Astrocyte (in vitro differentiated cells and primary cell): Measurements from ENCODE around the gene VPS26C. TPM values are rescaled to one million over a fixed set of nuclear protein-coding genes. Genes with fewer than 3 reads are reported as not detected.

Source experiments
- DNase-seq: peaks from one replicate; pipeline ENCODE4 v3.0.0-alpha.2; 2010; ENCODE audit warnings: low read depth
- FAIRE-seq: peaks from 2 replicates; lab custom pipeline; 2011; peaks lifted over from hg19 to GRCh38; lab: Jason Lieb, UNC
- H2AFZ ChIP-seq: 2 replicates; pipeline ENCODE4 v1.6.0; 2012; ENCODE audit warnings: low read depth, low read length, inconsistent platforms
- H3K27ac ChIP-seq: 2 replicates; pipeline ENCODE4 v1.5.1; 2011; ENCODE audit warnings: low read depth, low read length, inconsistent platforms
- H3K27me3 ChIP-seq: 2 replicates; pipeline ENCODE4 v1.6.0; 2011; ENCODE audit warnings: low read length, inconsistent platforms; ENCODE audit not compliant: insufficient read depth
- H3K36me3 ChIP-seq: 2 replicates; pipeline ENCODE4 v1.5.1; 2011; ENCODE audit warnings: low read length, inconsistent platforms; ENCODE audit not compliant: insufficient read depth
- H3K4me1 ChIP-seq: 2 replicates; pipeline ENCODE4 v1.5.1; 2011; ENCODE audit warnings: low read length, inconsistent platforms; ENCODE audit not compliant: insufficient read depth
- H3K4me2 ChIP-seq: 2 replicates; pipeline ENCODE4 v1.6.0; 2012; ENCODE audit warnings: low read length, inconsistent platforms
- H3K4me3 ChIP-seq: 2 replicates; pipeline ENCODE4 v1.5.1; 2011; ENCODE audit warnings: low read depth, mild to moderate bottlenecking, low read length, inconsistent platforms; ENCODE audit not compliant: insufficient read depth
- H3K79me2 ChIP-seq: 2 replicates; pipeline ENCODE4 v1.6.0; 2012; ENCODE audit warnings: mild to moderate bottlenecking, low read length, inconsistent platforms; ENCODE audit not compliant: insufficient read depth
- H3K9ac ChIP-seq: 2 replicates; pipeline ENCODE4 v1.6.0; 2012; ENCODE audit warnings: mild to moderate bottlenecking, low read length, inconsistent platforms
- H3K9me3 ChIP-seq: 2 replicates; pipeline ENCODE4 v1.5.1; 2012; ENCODE audit warnings: low read depth, mild to moderate bottlenecking, low read length, inconsistent platforms; ENCODE audit not compliant: insufficient read depth
- H4K20me1 ChIP-seq: 2 replicates; pipeline ENCODE4 v1.6.0; 2012; ENCODE audit warnings: low read length, inconsistent platforms; ENCODE audit not compliant: insufficient read depth
- H3K27ac Mint-ChIP-seq: one replicate; pipeline ENCODE4 v1.8.0; 2021; ENCODE audit warnings: mild to moderate bottlenecking, mixed read lengths; ENCODE audit not compliant: unreplicated experiment
- H3K27me3 Mint-ChIP-seq: one replicate; pipeline ENCODE4 v1.8.0; 2021; ENCODE audit warnings: low read depth, mixed read lengths; ENCODE audit not compliant: unreplicated experiment
- H3K36me3 Mint-ChIP-seq: one replicate; pipeline ENCODE4 v1.8.0; 2021; ENCODE audit warnings: low read depth, mixed read lengths; ENCODE audit not compliant: unreplicated experiment
- H3K4me1 Mint-ChIP-seq: one replicate; pipeline ENCODE4 v1.8.0; 2021; ENCODE audit warnings: low read depth, mixed read lengths; ENCODE audit not compliant: unreplicated experiment
- H3K4me3 Mint-ChIP-seq: one replicate; pipeline ENCODE4 v1.8.0; 2021; ENCODE audit warnings: mild to moderate bottlenecking, moderate library complexity, mixed read lengths; ENCODE audit not compliant: unreplicated experiment
- H3K9me3 Mint-ChIP-seq: one replicate; pipeline ENCODE4 v1.8.0; 2021; ENCODE audit warnings: mild to moderate bottlenecking, mixed read lengths; ENCODE audit not compliant: unreplicated experiment
- EZH2 ChIP-seq: IDR thresholded peaks from 2 replicates; pipeline ENCODE4 v1.6.1; 2012; ENCODE audit warnings: mild to moderate bottlenecking, low read length, inconsistent platforms; ENCODE audit not compliant: insufficient read depth
- total RNA-seq: library from RNA; stranded (reverse); gene quantifications from 2 replicates; pipeline ENCODE4 v1.2.1, GENCODE V29; 2021
- TF ChIP-seq, protein P1 (sequence below): IDR thresholded peaks from 2 replicates; pipeline ENCODE4 v1.5.1; 2011; ENCODE audit warnings: low read depth, mild to moderate bottlenecking, inconsistent platforms, low read length, moderate library complexity; ENCODE audit not compliant: insufficient read depth

VPS26C gene
- total RNA-seq, 1 donor from 2014 or later = 52.9 TPM

DNA sequence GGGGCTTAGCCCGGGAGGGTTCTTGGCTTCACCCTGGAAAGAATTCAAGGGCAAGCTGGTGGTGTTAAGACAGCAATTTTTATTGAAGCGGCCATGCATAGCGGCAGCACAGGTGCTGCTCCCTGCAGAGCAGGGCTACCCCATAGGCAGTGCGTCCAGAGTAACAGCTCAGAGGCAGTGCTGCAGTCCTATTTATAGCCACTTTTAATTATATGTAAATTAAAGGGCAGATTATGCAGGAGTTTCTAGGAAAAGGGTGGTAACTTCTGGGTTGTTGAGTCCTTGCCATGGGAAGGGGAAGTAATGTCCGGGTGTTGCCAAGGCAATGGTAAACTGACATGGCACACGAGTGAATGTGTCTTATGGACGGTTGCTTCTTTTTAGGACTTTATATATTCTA lies 57.0 kb downstream of the VPS26C start:
- Histone ChIP-seq H4K20me1 (peaks cover 5% of the 10 kb centered on the region), H3K4me2 (no peak overlapping the region), H2AFZ (no peak overlapping the region), H3K27ac (no peak overlapping the region), H3K36me3 (no peaks in the 10 kb centered on the region), H3K9ac (no peak overlapping the region), H3K9me3 (peaks cover 4% of the 10 kb centered on the region), H3K27me3 (no peaks in the 10 kb centered on the region), H3K4me1 (peaks cover 3% of the 10 kb centered on the region), H3K4me3 (no peak overlapping the region), H3K79me2 (no peaks in the 10 kb centered on the region)
- Mint-ChIP-seq H3K4me1 (peaks cover 11% of the 10 kb centered on the region), H3K27ac (no peak overlapping the region), H3K36me3 (peaks cover 7% of the 10 kb centered on the region), H3K27me3 (no peaks in the 10 kb centered on the region), H3K4me3 (no peak overlapping the region), H3K9me3 (peaks cover 1% of the 10 kb centered on the region)
- TF ChIP-seq, protein P1, sequence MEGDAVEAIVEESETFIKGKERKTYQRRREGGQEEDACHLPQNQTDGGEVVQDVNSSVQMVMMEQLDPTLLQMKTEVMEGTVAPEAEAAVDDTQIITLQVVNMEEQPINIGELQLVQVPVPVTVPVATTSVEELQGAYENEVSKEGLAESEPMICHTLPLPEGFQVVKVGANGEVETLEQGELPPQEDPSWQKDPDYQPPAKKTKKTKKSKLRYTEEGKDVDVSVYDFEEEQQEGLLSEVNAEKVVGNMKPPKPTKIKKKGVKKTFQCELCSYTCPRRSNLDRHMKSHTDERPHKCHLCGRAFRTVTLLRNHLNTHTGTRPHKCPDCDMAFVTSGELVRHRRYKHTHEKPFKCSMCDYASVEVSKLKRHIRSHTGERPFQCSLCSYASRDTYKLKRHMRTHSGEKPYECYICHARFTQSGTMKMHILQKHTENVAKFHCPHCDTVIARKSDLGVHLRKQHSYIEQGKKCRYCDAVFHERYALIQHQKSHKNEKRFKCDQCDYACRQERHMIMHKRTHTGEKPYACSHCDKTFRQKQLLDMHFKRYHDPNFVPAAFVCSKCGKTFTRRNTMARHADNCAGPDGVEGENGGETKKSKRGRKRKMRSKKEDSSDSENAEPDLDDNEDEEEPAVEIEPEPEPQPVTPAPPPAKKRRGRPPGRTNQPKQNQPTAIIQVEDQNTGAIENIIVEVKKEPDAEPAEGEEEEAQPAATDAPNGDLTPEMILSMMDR = no peak
- TF ChIP-seq EZH2 = no peak
- FAIRE-seq = no peak
- DNase-seq = no peak

DNA sequence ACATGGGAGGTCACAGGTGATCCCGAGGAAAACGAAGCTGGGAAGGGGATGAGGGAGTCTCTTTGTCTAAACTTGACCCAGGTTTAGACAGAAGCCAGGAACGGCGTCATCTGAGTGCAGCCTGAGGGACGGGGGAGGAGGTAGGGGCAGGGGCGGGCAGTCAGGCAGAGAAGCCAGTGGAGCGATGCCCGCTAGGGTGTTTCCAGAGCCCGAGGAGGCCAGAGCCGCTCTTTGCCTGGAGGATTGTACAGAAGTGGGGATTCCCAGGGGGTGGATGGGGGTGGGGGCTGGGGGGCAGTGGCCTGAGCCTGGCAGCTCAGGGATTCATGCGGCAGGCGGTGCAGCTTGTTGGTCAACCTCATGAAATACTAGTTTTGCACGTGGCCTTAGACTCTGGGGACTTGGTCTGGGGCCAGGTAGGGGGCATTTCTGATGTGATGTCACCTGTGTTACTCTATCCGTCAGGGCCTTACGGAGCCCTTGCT lies 58.4 kb downstream of the VPS26C start:
- no peak for TF ChIP-seq EZH2
- TF ChIP-seq, protein P1 = no peak
- Histone ChIP-seq H3K4me1 (peaks cover 3% of the 10 kb centered on the region), H3K27me3 (no peaks in the 10 kb centered on the region), H3K36me3 (no peaks in the 10 kb centered on the region), H3K4me2 (no peak overlapping the region), H4K20me1 (peaks cover 10% of the 10 kb centered on the region), H3K79me2 (no peaks in the 10 kb centered on the region), H3K4me3 (no peak overlapping the region), H3K27ac (no peak overlapping the region), H3K9ac (no peak overlapping the region), H3K9me3 (peaks cover 4% of the 10 kb centered on the region), H2AFZ (no peak overlapping the region)
- H3K36me3 Mint-ChIP-seq = peaks cover 12% of the 10 kb centered on the region
- DNase-seq (no peak), FAIRE-seq (no peak)
- H3K4me1 Mint-ChIP-seq = peaks cover 19% of the 10 kb centered on the region
- no peak overlapping the region for H3K4me3 Mint-ChIP-seq
- H3K27me3 Mint-ChIP-seq = no peaks in the 10 kb centered on the region
- H3K27ac Mint-ChIP-seq = no peak overlapping the region
- peaks cover 1% of the 10 kb centered on the region for H3K9me3 Mint-ChIP-seq

DNA sequence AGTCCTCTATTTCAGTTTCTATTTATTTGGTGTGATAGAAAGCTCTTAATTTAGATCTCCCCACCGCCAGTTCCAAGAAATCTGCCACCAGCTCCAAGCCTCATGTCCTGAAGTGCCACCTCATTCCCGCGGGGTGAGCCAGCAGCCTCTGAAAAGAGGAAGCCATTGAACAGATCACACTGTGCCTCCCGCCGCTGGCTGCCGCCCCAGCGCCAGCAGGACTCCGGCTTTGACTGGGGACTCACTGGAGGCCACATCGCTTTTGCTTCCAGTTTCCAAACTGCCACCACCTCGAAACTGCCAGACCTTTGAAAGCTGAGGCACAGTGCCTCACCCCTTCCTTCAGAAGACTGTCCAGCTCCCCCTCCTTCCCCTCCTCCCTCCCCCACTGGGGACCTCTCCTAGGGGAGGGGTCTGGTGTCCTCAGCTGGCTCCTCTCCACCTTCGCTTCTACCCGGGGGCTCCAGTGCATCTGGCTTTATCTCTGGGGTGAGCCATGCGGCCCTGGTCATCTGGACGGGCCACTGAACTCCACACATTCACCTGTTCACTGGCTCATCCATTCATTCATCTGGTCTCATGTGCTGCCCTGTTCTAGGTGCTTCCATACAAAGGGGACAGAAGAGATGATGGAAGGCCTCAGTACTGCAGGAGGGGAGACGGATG lies 58.9 kb downstream of the VPS26C start:
- peaks cover 10% of the 10 kb centered on the region for H4K20me1 ChIP-seq
- peaks cover 4% of the 10 kb centered on the region for H3K9me3 ChIP-seq
- H3K79me2 ChIP-seq = no peaks in the 10 kb centered on the region
- no peak overlapping the region for H3K27ac Mint-ChIP-seq
- H3K9ac ChIP-seq = peak overlapping the region; percentile 17
- H3K9me3 Mint-ChIP-seq = peaks cover 1% of the 10 kb centered on the region
- no peak overlapping the region for H3K27ac ChIP-seq
- no peaks in the 10 kb centered on the region for H3K27me3 Mint-ChIP-seq
- H3K36me3 Mint-ChIP-seq = peaks cover 12% of the 10 kb centered on the region
- no peak for TF ChIP-seq EZH2
- TF ChIP-seq, protein P1 = no peak
- peaks cover 3% of the 10 kb centered on the region for H3K36me3 ChIP-seq
- DNase-seq (no peak), FAIRE-seq (no peak)
- no peak overlapping the region for H3K4me3 ChIP-seq
- peaks cover 19% of the 10 kb centered on the region for H3K4me1 Mint-ChIP-seq
- H3K4me3 Mint-ChIP-seq = peak overlapping the region; percentile 14
- H2AFZ ChIP-seq = no peak overlapping the region
- peak overlapping the region; percentile 59 for H3K4me2 ChIP-seq
- peaks cover 3% of the 10 kb centered on the region for H3K4me1 ChIP-seq
- H3K27me3 ChIP-seq = no peaks in the 10 kb centered on the region
